OCI-LY1 (cell line): Measurements from ENCODE around the gene CABCOCO1.

Experiments used
- CTCF ChIP-seq: fragments of 200-600 bp; sonication (generic), shearing (Covaris generic); IDR thresholded peaks from 2 replicates; pipeline ENCODE4 v1.5.1; 2017; ENCODE audit warnings: mild to moderate bottlenecking, antibody characterized with exemption, low read length, moderate library complexity, mixed read lengths
- EZH2 ChIP-seq: fragments of 200-600 bp; sonication (generic), shearing (Covaris generic); IDR thresholded peaks from 2 replicates; pipeline ENCODE4 v1.8.0; 2017; ENCODE audit warnings: borderline replicate concordance, mixed run types, mild to moderate bottlenecking, antibody characterized with exemption, low read length, moderate library complexity, mixed read lengths

GRCh38 chr10:61815496-61815895 lies 152.8 kb downstream of the CABCOCO1 start:
- no peak for TF ChIP-seq EZH2
- no peak for TF ChIP-seq CTCF
